BLaER1 (cell line): ENCODE data around the gene PAGR1.
"Not testable (repeated sequence)": the region's sequence is repeated elsewhere in the genome, so short reads cannot be mapped to it uniquely, and the experiment has no call there.

Experiments used
- H3K27ac ChIP-seq: shearing (Covaris generic); formaldehyde crosslinking; 2 replicates; pipeline ENCODE4 v1.8.1; 2022
- H3K27me3 ChIP-seq: shearing (Covaris generic); formaldehyde crosslinking; 2 replicates; pipeline ENCODE4 v1.8.1; 2022
- H3K36me3 ChIP-seq: shearing (Covaris generic); formaldehyde crosslinking; 2 replicates; pipeline ENCODE4 v1.8.1; 2022
- H3K4me1 ChIP-seq: shearing (Covaris generic); formaldehyde crosslinking; 2 replicates; pipeline ENCODE4 v1.8.1; 2022
- H3K4me2 ChIP-seq: shearing (Covaris generic); formaldehyde crosslinking; 2 replicates; pipeline ENCODE4 v1.8.1; 2022
- H3K4me3 ChIP-seq: shearing (Covaris generic); formaldehyde crosslinking; 2 replicates; pipeline ENCODE4 v1.8.1; 2022
- H3K9ac ChIP-seq: shearing (Covaris generic); formaldehyde crosslinking; 2 replicates; pipeline ENCODE4 v1.8.1; 2022
- H3K9me3 ChIP-seq: shearing (Covaris generic); formaldehyde crosslinking; 2 replicates; pipeline ENCODE4 v1.8.1; 2022
- H4K20me1 ChIP-seq: shearing (Covaris generic); formaldehyde crosslinking; 2 replicates; pipeline ENCODE4 v1.8.1; 2022
- Cebpa-rat ChIP-seq: shearing (Covaris generic); IDR thresholded peaks from 2 replicates; pipeline ENCODE4 v1.8.1; 2022

PAGR1 gene

GRCh38 chr16:29791845-29792807 is 23.8 kb upstream of the PAGR1 start:
- H3K4me3 ChIP-seq: peak overlapping the region; percentile 90
- H3K9me3 ChIP-seq: no peaks in the 10 kb centered on the region
- H4K20me1 ChIP-seq: peaks cover 27% of the 10 kb centered on the region
- peaks cover 33% of the 10 kb centered on the region for H3K4me1 ChIP-seq
- peak overlapping the region; percentile 93 for H3K9ac ChIP-seq
- peak overlapping the region; percentile 90; the same call in 1 of the 2 replicates for H3K27ac ChIP-seq
- H3K4me2 ChIP-seq: peak overlapping the region; percentile 73
- H3K27me3 ChIP-seq: no peaks in the 10 kb centered on the region
- peaks cover 45% of the 10 kb centered on the region for H3K36me3 ChIP-seq
- no peak for TF ChIP-seq Cebpa-rat

GRCh38 chr16:29793153-29793552 is 22.8 kb upstream of the PAGR1 start:
- H3K27ac ChIP-seq, H3K4me3 ChIP-seq, H3K9ac ChIP-seq, H3K9me3 ChIP-seq, H3K27me3 ChIP-seq: not testable (repeated sequence)
- H3K4me1 ChIP-seq: peaks cover 33% of the 10 kb centered on the region
- H4K20me1 ChIP-seq: peaks cover 29% of the 10 kb centered on the region
- H3K36me3 ChIP-seq: peaks cover 55% of the 10 kb centered on the region
- H3K4me2 ChIP-seq: peak overlapping the region; percentile 73; the same call in 1 of the 2 replicates

GRCh38 chr16:29794231-29794710 is 21.7 kb upstream of the PAGR1 start:
- H3K27ac ChIP-seq: no peak overlapping the region
- H3K4me3 ChIP-seq: no peak overlapping the region
- H3K27me3 ChIP-seq: no peaks in the 10 kb centered on the region
- peaks cover 33% of the 10 kb centered on the region for H3K4me1 ChIP-seq
- peaks cover 29% of the 10 kb centered on the region for H4K20me1 ChIP-seq
- H3K36me3 ChIP-seq: peaks cover 67% of the 10 kb centered on the region
- no peaks in the 10 kb centered on the region for H3K9me3 ChIP-seq
- TF ChIP-seq Cebpa-rat: no peak
- peak overlapping the region; percentile 3; the same call in 1 of the 2 replicates for H3K9ac ChIP-seq
- no peak overlapping the region for H3K4me2 ChIP-seq

- Histone ChIP-seq H3K9ac (peak overlapping the region; percentile 90), H3K4me1 (peaks cover 29% of the 10 kb centered on the region), H3K4me3 (no peak overlapping the region), H3K27ac (0 out of 2 replicates have a peak overlapping the region, but pooled peaks have one; percentile 35), H4K20me1 (no peaks in the 10 kb centered on the region), H3K9me3 (no peaks in the 10 kb centered on the region), H3K36me3 (peaks cover 64% of the 10 kb centered on the region), H3K4me2 (peak overlapping the region; percentile 89; the same call in 1 of the 2 replicates), H3K27me3 (no peaks in the 10 kb centered on the region)
- TF ChIP-seq Cebpa-rat: no peak
These were observed 13.5 kb upstream of the PAGR1 start for GRCh38 chr16:29802416-29802935.

- TF ChIP-seq Cebpa-rat: no peak
- Histone ChIP-seq H3K27ac (peak overlapping the region; percentile 93), H3K4me1 (peaks cover 35% of the 10 kb centered on the region), H4K20me1 (peaks cover 11% of the 10 kb centered on the region), H3K27me3 (no peaks in the 10 kb centered on the region), H3K9ac (peak overlapping the region; percentile 90), H3K4me2 (peak overlapping the region; percentile 89), H3K36me3 (peaks cover 55% of the 10 kb centered on the region), H3K4me3 (peak overlapping the region; percentile 75), H3K9me3 (no peaks in the 10 kb centered on the region)
These were observed 11.9 kb upstream of the PAGR1 start for GRCh38 chr16:29804020-29804419.

GRCh38 chr16:29804455-29805231 is 11.3 kb upstream of the PAGR1 start:
- no peaks in the 10 kb centered on the region for H3K27me3 ChIP-seq

GRCh38 chr16:29805232-29806098 is 10.5 kb upstream of the PAGR1 start:
- peak overlapping the region; percentile 75 for H3K4me3 ChIP-seq
- H3K27me3 ChIP-seq: no peaks in the 10 kb centered on the region
- H3K9ac ChIP-seq: peak overlapping the region; percentile 90
- no peak for TF ChIP-seq Cebpa-rat
- H3K4me2 ChIP-seq: peak overlapping the region; percentile 89
- H3K27ac ChIP-seq: peak overlapping the region; percentile 93
- H3K4me1 ChIP-seq: peaks cover 48% of the 10 kb centered on the region
- H3K9me3 ChIP-seq: no peaks in the 10 kb centered on the region
- H3K36me3 ChIP-seq: peaks cover 53% of the 10 kb centered on the region
- peaks cover 24% of the 10 kb centered on the region for H4K20me1 ChIP-seq

More at GRCh38 chr16:29804455-29805231, 11.3 kb upstream of the PAGR1 start:
- Histone ChIP-seq H3K9me3 (no peaks in the 10 kb centered on the region), H3K4me3 (peak overlapping the region; percentile 75), H4K20me1 (peaks cover 16% of the 10 kb centered on the region), H3K36me3 (peaks cover 53% of the 10 kb centered on the region), H3K27ac (peak overlapping the region; percentile 93), H3K4me2 (peak overlapping the region; percentile 89), H3K9ac (peak overlapping the region; percentile 90), H3K4me1 (peaks cover 40% of the 10 kb centered on the region)
- no peak for TF ChIP-seq Cebpa-rat

- H4K20me1 ChIP-seq: peaks cover 30% of the 10 kb centered on the region
- H3K27ac ChIP-seq: peak within 1 kb of the TSS; percentile 98
- H3K36me3 ChIP-seq: peaks cover 47% of the 10 kb centered on the region
- peaks cover 54% of the 10 kb centered on the region for H3K4me1 ChIP-seq
- peak within 1 kb of the TSS; percentile 98 for H3K9ac ChIP-seq
- no peak for TF ChIP-seq Cebpa-rat
- no peaks in the 10 kb centered on the region for H3K9me3 ChIP-seq
- no peaks in the 10 kb centered on the region for H3K27me3 ChIP-seq
- H3K4me2 ChIP-seq: peak within 1 kb of the TSS; percentile 99
- peak within 1 kb of the TSS; percentile 83 for H3K4me3 ChIP-seq
These were observed 9.8 kb upstream of the PAGR1 start, which contains the start of gene MAZ for GRCh38 chr16:29806099-29806579. TSS of gene MAZ (plus strand) at chr16:29806529. CDS start at chr16:29806702, 173 bp downstream.
